ENCODE measurements around the gene MAU2. TPM values are rescaled to one million over a fixed set of nuclear protein-coding genes. Genes with fewer than 3 reads are reported as not detected.
"Not testable (repeated sequence)": the region's sequence is repeated elsewhere in the genome, so short reads cannot be mapped to it uniquely, and the experiment has no call there.

The MAU2 gene
- polyA plus RNA-seq, 5 donors: 49.9 to 81.4 (median 61.9) TPM

DNA sequence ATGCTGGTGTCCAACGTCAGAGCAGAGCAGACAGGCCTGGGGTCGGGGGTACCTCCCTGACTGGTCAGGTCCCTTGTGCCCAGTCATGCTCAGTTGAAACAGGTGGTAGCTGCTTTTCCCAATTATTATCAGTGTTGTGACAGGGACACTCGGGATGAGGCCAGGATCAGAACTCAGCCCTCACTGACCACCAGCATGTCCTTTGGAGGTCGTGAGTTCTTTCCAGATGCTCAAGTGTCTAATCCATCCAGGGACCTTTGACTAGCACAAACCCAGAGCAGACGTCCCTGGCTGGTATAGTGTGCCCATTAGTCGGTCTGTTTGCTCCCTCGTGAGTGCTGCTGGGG is 22.4 kb downstream of the MAU2 start:
- DNase-seq: no peak

- no peak for DNase-seq
Observed at GRCh38 chr19:19343762-19344161, 23.1 kb downstream of the MAU2 start.

- no peak for DNase-seq
Observed at GRCh38 chr19:19345232-19345631, 24.6 kb downstream of the MAU2 start.

DNA sequence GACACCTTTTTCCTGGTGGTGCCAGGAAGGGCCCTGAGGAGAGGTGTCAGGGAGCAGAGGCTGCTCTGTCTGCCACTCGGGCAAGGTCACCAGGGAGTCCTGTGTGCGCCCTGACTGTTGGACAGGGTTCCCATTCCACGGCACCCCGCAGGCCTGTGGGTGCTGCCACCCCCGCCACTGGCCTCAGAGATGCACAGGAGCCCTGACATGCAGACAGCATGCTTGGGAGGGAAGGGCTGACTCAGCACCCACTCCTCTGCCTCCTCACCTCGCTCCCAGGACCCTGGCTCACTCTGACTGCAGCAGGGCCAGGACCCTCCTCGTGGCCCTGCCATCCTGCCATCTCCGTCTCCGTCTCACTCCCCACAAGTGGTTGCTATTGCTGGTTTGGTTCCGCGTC is 25.3 kb downstream of the MAU2 start:
- no peak for DNase-seq

DNA sequence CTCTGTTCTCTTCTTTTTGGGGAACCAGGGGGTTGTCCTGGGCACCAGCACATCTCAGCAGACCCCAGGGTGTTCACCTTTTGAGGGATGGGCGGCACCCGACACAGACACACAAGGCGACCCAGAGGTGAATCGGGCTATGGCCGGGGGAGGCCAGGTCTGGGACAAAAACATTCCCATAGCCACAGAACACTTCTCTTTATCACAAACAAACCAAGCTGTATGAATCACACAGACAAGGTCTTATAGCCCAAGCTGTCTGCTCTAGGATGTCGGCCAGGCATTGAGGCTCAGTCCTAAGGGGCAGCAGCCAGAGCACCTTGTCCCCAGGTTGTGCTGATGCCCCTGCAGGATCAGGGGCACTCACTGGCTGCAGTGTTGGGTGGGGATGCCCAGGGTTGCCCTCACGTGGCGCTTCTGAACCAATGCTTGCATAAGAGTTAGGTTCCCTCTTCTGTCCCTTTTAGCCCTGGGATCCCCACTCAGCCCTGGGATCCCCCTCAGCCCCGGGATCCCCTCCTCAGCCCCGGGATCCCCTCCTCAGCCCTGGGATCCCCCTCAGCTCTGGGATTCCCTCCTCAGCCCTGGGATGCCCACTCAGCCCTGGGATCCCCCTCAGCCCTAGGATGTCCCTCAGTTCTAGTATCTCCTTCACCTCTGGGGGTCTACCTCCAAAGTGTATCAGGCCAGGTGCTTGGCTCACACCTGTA is 26.9 kb downstream of the MAU2 start:
- no peak for DNase-seq

DNA sequence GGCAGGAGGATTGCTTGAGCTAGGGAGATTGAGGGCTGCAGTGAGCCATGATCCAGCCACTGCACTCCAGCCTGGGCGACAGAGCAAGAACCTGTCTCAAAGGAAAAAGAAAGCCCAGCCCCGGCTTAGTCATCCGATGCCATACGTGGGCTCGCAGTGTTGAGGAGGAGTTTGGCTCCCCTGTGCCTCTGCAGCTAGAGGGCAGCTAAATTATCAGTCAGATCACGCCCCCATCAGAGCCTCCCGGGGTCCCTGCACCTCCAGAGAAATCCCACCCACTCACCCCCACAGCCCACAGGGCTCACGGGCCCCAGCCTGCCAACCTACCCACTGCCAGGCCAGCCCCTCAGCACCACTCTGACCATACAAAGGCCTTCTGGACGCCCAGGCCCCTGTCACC is 27.6 kb downstream of the MAU2 start:
- DNase-seq: no peak

- DNase-seq: no peak
Observed at GRCh38 chr19:19349365-19349764, 28.7 kb downstream of the MAU2 start.

DNA sequence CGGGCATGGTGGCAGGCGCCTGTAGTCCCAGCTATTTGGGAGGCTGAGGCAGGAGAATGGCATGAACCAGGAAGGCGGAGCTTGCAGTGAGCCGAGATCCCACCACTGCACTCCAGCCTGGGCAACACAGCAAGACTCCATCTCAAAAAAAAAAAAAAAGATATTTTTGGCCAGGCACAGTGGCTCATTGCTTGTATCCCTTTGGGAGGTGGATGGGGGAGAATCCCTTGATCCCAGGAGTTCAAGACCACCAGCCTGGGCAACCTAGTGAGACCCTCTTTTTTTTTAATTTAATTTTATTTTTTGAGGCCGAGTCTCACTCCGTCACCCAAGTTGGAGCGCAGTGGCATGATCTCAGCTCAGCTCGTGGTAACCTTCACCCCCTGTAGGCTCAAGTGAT is 30.1 kb downstream of the MAU2 start:
- not testable (repeated sequence) for DNase-seq

GRCh38 chr19:19352823-19353222 is 32.2 kb downstream of the MAU2 start:
- DNase-seq: no peak

- no peak for DNase-seq
Observed at GRCh38 chr19:19354007-19354406, 33.4 kb downstream of the MAU2 start.

- no peak for DNase-seq
Observed at GRCh38 chr19:19354932-19355331, 34.3 kb downstream of the MAU2 start.

DNA sequence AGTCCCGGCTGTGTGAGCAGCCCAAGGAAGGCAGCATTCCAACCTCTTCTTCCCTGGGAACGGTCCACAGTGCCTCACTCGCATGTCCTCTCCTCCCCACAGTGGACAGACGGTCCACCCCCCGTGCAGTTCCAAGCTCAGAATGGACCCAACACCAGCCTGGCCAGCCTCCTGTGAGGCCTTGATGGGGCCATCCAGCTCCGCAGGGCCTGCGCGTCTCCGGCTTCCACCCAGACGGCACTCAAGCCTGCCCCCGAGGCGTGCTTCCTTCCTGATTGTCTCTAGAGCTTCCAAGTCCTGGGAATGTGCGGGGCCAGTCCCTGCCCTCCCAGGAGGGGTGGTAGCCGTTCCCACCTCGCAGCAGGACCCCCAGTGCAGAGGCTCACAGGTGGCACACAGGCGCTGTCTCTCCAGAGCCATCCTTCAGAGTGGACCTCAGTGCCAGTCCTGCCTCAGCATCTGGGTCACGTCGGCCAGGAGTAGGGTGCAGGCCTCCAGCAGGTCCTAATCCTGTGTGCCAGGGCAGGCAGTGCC is 35.0 kb downstream of the MAU2 start:
- DNase-seq: no peak

GRCh38 chr19:19356500-19356899 is 35.9 kb downstream of the MAU2 start:
- no peak for DNase-seq

GRCh38 chr19:19356901-19357566 is 36.4 kb downstream of the MAU2 start:
- DNase-seq: no peak

GRCh38 chr19:19361075-19361594 is 40.5 kb downstream of the MAU2 start:
- peak in 1 of 2 donors; percentile 60 for DNase-seq

DNA sequence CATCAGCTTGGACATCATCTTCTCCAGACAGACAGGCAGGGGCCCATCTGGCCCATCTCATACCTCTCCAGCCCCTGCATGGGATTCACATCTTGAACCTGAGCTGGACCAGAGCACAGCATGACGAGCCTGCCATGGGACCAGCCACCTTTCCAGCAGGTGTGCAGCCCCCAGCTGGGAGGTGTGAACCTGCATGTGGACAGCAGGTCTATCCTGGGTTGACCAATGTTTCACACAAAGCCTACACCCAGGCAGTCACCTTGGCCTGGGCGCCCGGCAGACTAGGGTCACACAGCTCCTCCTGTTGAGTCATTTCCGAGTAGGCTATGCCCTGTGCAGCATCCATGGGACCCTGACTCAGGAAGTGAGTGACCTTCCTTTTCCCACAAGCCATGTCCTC is 41.4 kb downstream of the MAU2 start:
- DNase-seq: no peak

GRCh38 chr19:19366434-19367396 is 46.1 kb downstream of the MAU2 start:
- peak in 1 of 2 donors; percentile 45 for DNase-seq

DNA sequence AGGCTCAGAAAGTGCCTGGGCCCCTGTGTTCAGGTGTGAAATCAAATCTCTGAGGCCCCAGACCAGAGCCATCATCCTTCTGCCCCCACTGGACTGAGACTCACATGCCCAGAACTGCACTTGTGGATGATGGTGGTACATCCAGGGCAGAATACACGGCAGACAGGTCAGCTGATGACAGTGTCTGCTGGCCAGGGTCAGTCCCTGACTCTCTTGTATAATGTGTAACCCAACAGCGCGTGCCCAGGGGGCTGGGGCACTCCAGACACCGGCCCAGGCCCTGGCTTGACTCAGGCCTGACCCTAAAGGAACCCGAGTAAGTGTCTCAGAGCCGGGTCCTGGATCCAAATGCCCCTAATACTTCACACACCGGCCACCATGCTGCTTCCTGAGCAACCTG is 47.5 kb downstream of the MAU2 start:
- no peak for DNase-seq

GRCh38 chr19:19371059-19371458 is 50.4 kb downstream of the MAU2 start:
- DNase-seq: no peak

DNA sequence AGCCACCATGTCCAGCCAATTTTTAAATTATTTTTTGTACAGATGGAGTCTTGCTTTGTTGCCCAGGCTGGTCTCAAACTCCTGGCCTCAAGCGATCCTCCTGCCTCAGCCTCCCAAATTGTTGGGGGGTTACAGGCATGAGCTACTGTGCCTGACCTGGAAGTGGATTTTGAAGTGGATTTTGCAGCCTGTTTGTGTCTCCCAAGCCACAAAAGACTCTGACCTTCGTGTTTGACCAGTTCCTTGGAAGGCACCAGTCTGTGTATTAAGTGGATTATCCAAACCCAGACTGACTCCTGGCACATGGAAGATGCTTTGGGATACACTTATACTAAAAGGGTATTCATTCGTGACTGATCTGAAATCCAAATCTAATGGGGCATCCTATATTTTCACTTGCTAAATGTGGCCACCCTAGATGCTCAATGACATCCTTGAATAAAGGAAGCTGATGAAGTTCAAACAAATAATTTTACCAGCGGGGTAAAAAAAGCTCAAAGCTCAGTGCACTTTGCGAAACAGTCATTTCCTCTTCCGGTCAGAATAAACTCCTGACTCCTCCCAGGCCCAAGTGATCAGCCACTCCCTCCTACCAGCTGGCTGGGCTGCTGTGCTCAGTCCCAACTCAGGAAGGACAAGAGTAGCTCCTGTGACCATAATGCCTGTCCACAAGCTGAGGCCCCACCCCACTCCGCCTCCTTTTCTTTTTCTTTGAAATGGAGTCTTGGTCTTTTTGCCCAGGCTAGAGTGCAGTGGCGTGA is 52.2 kb downstream of the MAU2 start:
- DNase-seq: peak in 1 of 2 donors; percentile 23

DNA sequence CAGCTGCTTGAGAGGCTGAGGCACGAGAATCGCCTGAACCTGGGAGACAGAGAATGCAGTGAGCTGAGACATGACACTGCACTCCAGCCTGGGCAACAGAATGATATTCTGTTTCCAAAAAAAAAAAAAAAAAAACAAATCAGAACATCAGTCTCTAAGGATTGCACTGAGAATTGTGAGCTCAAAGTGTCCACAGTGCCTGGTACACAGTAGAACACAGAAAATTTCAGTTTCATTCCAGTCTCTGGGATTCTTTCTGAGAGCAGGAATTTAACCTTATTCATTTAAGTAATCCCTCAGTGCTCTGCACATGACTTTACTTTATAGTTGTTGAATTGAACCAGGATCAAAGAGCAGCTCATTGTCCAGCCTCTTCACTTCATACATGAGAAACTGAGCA is 58.9 kb downstream of the MAU2 start:
- DNase-seq: no peak
